Skeletal muscle cell (primary cell): ENCODE results near the gene ABCA4.
"Not testable (repeated sequence)": the region's sequence is repeated elsewhere in the genome, so short reads cannot be mapped to it uniquely, and the experiment has no call there.

ENCODE experiments used
- DNase-seq: peaks from one replicate; pipeline ENCODE4 v3.0.0-alpha.2; 2010; ENCODE audit warnings: low read depth
- H3K4me3 ChIP-seq: 2 replicates; pipeline ENCODE4 v1.5.1; 2011; ENCODE audit warnings: low read depth, mild to moderate bottlenecking, control low read depth, low read length, moderate library complexity

The ABCA4 gene

DNA sequence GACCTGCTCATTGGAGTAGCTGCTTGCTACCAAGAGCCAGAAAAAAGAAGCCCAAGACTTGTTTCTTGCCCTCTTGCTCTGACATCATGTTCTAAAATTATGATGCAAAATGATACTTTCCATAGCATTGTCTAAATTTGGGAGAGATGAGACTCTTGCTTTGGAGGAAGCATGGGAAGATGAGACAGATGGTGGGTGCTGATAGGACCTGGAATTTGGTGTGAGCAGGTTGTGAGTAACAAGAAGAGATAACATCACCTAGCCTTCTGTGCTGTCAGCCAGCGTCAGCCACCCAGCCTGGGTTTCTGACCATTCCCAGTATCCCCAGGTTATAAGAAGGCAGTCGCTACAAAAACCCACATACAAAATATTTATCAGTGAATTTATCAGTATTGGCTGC lies 144.7 kb downstream of the ABCA4 start:
- no peak overlapping the region for H3K4me3 ChIP-seq
- no peak for DNase-seq

DNA sequence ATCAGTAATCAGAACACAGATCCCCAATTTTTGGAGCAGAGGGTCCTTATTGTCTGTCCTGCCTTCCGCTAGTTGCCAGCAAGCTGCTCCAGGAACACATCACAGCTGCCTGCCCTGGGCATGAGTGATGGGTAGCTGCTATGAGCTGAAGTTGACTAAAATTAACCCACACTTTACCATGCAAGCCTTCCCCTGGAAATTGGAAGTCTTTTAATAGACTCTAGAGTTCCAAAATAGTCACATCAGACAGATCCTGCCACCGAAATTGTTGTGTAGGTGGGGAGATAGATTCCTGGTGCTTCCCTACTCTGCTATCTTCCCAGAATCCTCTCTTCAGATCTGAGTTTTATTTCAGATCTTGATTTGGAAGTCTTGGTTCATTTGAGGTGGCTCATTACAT lies 148.6 kb downstream of the ABCA4 start:
- no peak for DNase-seq
- no peak overlapping the region for H3K4me3 ChIP-seq

DNA sequence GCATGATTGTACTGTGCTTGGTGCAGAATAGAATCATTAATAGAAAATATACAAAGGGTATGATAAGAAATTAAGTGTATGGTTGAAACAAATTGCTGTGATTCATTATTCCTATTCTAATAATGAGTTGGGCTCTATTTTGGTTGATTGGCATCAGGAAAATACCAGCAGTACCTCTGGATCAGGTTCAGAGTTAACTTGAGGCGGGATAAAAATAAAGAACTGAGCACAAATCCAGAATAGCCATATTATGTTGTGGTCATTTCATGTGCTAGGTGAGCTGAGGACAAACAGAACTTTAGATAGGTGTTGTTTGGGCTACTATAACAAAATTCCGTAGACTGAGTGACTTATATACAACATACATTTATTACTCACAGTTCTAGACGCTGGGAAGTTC lies 151.1 kb downstream of the ABCA4 start:
- no peak for DNase-seq
- H3K4me3 ChIP-seq, result no peak overlapping the region

DNA sequence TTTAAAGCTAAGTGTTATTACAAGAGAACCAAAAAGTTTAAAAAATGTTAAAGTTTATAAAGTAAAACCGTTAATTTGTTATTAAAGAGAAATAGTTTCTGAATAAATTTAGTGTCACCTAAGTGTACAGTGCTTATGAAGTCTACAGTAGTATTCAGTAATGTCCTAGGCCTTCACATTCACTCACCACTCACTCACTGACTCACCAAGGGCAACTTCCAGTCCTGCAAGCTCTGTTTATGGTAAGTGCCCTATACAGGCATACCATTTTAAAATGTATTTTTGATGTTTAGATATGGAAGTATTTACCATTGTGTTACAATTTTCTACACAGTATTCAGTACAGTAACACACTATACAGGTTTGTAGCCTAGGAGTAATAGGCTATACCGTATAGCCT lies 151.6 kb downstream of the ABCA4 start:
- DNase-seq, result no peak
- no peak overlapping the region for H3K4me3 ChIP-seq

DNA sequence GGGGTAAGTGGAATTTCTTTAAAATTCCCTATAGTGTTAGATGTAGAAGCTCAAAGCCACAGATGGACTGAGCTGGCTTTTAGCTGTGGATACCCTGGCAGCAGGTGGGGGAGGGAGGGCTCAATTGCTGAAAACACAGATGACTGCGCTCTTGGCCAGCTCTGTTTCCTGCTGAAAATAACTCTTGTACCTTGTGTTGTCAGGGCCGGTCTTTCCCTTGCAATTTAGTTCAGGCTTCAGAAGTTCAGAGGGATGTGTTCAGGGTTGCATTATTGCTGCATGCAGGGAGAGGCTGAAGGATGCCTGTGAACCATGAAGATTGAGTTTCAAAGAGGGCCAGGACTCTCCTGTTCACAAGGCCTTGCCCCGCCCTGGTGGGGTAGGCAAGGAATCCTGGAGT lies 153.6 kb downstream of the ABCA4 start:
- H3K4me3 ChIP-seq, result no peak overlapping the region
- DNase-seq, result no peak

DNA sequence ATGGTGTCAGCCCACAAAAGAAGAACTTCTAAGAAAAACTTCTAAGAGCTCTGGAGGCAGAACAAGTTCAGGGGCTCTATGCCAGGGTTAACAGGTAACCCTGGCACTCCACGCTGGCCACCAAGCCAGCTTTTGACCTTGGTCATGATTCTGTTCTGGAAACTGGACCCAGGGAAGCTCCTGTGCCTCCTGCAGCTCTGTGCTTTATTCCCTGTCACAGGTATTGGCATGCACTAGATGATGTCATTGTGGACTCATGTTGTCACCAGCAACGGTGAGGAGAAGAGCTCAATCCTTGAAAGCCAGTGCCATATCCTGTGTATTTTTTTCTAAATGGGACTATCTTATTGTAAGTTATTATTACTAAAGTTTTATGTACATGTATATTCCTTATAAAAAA lies 155.1 kb downstream of the ABCA4 start:
- no peak for DNase-seq
- no peak overlapping the region for H3K4me3 ChIP-seq

DNA sequence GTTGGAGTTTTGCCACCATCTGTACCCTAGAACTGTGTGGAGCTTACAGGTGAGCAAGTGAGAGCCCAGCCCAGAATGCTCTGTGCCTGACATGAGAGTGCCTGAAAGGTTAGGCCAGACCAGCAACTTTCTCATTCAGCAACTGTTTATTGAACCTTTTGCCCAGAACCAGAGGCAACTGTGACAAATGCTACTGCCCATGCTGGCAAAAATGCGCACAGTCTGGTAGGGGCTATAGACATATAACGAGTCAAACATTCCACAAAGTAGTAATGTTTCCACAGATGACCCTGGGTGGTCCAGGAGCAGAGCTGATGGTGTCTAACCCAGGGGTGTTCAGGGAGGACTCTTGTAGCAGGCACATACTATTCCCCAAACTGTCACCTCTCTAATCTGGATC lies 155.7 kb downstream of the ABCA4 start:
- H3K4me3 ChIP-seq, result no peak overlapping the region
- DNase-seq, result no peak

DNA sequence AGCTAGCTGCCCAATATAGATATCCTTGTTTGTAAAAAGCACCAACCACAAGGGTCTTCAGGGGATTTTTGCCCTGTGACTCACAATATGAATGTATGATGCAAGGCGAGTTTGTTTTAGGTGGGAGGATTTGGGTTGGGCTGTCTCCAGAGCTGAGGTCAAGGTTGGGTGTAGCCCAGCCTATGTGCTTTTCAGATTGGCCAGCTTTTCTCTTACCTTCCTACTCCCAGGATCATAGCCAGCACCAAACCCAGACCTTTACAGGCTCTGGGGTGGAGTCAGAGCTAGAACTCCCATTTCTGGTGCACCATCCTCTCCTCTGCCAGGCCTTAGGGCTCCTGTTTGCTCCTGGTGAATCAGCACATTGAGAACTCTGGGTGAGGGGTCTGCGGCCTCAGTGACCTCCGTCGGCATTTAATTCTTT lies 156.2 kb downstream of the ABCA4 start:
- peak; percentile 77 for DNase-seq
- H3K4me3 ChIP-seq, result no peak overlapping the region

DNA sequence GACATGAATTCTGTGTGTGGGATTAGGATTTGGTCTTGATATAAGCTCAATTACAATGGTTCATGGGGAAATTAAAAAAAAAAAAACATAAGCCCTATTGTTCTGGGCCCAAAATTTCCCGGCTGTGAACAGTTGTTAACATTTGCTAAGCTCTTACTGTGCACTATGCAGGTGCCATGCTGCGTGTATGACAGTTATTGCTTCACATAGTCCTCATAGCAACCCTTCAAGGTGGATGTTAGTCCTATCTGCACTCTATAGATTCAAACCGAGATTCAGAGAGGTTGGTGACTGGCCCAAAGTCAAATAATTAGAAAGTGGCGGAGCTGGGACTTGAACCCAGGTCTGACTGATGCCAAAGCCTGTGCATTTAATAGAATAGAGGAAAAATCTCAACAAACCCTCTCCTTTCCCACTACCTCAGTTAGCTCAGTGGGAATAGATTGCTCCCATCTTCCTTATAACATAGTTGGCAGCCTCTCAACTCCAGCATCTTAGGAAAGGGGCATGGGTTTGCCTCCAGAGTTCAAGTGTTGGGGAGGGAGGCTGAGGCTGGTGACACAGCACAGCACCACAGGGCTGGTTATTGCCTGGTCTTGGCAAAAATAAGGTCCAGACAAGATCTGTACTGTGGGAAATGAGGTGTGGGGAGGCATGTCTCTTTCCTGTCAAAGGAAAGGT lies 156.7 kb downstream of the ABCA4 start:
- H3K4me3 ChIP-seq, result no peak overlapping the region
- DNase-seq, result no peak

DNA sequence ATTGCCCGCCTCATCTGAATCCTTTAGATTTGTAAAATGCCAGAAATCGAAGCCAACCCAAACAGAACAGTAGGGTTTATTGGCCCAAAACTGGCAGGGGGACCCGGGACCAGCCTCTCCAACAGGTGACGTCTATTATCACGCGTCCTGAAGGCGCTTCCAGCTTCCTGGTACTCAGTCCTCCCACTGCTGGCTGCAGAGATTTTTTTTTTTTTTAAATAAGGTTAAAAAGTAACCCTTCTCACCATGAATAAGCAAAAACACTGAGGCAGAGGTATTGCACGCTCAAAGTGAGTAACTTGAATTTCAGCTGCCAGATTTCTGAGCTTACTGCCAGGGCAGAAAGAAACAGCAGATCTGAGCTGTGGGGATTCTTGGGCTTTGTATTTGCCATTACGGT lies 157.4 kb downstream of the ABCA4 start:
- DNase-seq, result no peak
- no peak overlapping the region for H3K4me3 ChIP-seq

DNA sequence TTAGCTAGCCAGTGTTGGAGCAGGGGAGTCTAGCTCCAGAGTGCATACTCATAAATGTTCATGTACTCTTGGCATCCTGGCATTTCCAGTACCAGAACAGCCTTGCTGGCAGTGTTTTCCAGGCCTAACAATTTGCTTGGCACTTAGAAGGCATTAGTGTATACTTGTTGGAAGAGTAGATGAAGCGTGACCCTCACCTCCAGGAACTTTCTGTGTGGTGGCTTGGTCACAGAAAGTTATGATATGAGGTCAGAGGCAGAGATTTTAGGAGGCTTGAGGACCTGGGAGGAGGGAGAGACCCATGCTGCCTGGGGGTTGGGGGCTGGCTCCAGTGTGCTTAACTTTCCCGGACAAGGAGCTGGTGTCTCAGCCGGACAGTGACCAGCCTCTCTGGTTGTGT lies 159.0 kb downstream of the ABCA4 start:
- no peak for DNase-seq
- no peak overlapping the region for H3K4me3 ChIP-seq

DNA sequence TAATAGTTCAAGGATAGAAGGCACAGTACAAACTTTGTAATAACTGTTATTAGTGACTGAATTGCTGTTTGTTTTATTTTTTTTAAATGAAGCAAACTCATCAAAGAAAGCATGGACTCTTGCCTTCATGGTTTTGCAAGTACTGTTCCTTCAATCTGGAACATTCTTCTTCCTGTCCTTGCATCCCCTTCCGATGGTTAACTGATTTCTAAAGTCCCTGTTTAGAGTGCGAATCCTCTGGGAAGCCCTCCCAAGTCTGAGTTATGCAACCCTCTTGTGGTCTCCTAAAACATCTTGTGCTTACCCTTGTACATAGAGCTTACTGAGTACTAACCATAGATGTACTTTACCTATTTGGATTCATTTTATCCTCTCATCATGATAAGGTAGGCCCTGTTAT lies 159.5 kb downstream of the ABCA4 start:
- DNase-seq, result no peak
- no peak overlapping the region for H3K4me3 ChIP-seq

DNA sequence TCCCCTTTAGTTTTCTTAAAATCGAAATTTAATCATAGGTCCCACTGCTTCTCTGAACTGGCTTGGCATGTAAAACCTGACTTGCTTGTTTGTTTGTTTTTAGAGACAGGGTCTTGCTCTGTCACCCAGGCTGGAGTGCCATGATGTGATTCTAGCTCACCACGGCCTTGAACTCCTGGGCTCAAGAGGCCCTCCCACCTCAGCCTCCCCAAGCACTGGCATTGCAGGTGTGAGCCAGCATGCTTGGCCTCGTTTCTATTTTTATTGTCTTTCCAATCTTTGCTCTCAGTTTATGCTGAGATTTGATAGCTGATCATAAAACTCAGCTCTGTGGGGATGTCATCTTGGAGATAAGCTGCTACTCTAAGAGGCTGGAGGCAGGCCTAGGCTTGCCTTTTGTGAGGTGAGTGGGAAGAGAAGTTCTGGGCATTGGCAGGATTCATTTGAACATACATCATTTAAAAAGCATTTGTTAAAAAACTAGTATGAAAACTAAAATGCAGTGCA lies 160.3 kb downstream of the ABCA4 start:
- no peak overlapping the region for H3K4me3 ChIP-seq
- DNase-seq, result no peak

DNA sequence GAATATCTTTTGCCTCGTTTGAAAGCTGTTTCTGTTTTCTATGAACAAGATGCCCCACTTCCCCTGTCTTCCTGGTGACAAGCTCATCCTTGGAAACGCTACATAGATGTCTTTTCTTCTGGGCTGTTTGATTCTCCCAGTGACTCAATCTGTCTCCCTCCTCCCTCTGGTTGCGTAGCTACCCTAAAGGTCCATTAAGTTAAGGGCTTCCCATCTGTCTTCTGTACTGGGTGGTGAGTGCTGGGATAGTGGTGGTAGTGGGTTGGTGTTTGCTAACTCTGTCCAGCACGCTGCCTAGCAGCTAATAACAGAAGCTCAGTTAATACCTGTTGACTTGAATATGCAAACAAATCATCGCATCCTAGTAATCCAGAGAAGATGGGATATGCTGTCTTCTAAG lies 161.5 kb downstream of the ABCA4 start:
- no peak overlapping the region for H3K4me3 ChIP-seq
- DNase-seq, result no peak

DNA sequence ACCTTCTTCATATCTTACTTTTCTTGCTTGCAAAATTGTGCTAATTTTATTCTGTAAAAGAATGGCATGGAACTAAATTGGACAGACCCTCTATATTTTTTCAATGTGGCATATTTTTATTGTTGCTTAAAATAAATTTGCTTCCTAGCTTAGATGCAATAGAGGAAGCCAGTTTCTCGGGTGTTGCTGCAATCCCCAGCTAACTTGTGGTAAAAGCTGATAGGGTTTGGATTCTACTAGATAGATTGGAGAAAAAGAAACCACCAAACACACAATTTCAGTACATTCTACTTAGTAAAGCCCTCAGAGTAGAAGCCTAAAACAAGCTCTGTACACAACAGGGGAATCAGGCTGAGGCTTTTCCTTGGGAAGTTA lies 162.2 kb downstream of the ABCA4 start:
- H3K4me3 ChIP-seq, result no peak overlapping the region
- no peak for DNase-seq

DNA sequence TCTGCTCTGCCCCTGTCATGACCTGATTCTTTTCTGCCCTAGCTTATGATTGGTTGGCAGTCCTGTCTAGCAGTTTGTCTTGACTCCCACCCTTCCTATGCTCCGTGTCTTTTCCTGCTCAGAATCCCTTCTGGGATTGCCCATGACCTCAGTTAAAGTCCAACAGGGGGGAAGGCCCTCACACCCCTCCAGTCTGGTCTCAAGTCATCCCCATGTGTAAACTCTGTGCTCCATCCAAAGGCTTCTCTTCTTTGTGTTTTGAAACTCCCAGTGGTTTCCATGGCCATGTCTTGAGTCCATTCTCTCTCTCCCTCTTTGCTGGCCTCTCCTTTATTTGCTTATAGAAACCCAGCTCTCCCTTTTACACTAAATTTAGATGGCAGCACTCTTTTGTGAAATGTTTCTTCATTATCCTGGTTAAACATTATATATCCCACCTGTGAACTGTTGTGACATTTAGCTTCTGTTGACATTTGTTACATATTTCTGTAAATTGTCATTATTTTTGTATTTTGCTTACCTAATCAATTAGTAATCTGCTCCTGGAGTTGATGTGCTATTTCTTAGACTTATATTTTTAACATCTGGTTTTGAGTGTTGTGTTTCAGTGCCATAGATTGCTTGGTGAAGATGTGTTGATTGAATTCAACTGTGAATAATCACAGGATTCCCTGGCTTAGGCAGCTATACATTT lies 162.8 kb downstream of the ABCA4 start:
- no peak overlapping the region for H3K4me3 ChIP-seq
- DNase-seq, result no peak

DNA sequence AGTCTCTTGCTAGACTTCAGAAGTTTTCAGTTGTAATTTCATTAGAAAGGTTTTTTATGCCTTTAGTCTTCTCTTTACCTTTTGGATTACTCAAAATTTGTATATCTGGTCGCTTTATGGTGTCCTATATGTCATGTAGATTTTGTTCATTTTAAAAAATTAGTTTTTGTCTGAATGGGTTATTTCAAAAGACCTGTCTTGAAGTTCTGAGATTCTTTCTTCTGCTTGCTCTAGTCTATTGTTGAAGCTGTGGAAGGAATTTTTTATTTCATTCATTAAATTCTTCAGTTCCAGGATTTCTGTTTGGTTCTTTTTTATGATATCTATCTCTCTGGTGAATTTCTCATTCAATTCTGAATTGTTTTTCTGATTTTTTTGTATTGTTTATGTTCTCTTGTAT lies 165.2 kb downstream of the ABCA4 start:
- DNase-seq, result no peak
- H3K4me3 ChIP-seq, result no peak overlapping the region

DNA sequence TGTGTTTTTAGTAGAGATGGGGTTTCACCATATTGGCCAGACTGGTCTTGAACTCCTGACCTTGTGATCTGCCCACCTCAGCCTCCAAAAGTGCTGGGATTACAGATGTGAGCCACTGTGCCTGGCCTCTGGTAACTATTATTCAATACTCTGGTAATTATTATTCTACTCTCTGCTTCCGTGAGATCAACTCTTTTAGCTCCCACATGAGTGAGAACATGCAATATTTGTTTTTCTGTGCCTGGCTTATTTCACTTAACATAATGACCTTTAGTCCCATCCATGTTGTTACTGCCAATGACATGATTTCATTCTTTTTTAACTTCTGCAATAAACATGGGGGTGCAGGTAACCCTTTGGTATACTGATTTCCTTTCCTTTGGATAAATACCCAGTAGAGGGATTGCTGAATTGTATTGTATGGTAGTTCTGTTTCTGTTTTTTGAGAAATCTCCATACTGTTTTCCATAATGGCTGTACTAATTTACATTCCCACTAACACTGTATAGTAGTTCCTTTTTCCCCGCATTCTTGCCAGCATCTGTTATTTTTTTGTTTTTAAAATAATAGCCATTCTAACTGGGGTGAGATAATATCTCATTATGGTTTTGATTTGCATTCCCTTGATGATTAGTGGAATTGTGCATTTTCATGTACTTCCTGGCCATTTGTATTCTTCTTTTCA lies 173.8 kb downstream of the ABCA4 start:
- not testable (repeated sequence) for DNase-seq, H3K4me3 ChIP-seq
